GM18517 (cell line): ENCODE data around the gene RNF220.
A peak's percentile ranks its signal among the peaks of the same experiment; 100 is the strongest.

Source experiments
- ATAC-seq: cut with Tn5 transposase; IDR thresholded peaks from one replicate; pipeline ENCODE4 v1.9.1; 2021; ENCODE audit warnings: mild to moderate bottlenecking, moderate library complexity; ENCODE audit not compliant: unreplicated experiment

Gene RNF220

GRCh38 chr1:44631333-44631646 is 226.2 kb downstream of the RNF220 start:
- ATAC-seq = peak; percentile 24

DNA sequence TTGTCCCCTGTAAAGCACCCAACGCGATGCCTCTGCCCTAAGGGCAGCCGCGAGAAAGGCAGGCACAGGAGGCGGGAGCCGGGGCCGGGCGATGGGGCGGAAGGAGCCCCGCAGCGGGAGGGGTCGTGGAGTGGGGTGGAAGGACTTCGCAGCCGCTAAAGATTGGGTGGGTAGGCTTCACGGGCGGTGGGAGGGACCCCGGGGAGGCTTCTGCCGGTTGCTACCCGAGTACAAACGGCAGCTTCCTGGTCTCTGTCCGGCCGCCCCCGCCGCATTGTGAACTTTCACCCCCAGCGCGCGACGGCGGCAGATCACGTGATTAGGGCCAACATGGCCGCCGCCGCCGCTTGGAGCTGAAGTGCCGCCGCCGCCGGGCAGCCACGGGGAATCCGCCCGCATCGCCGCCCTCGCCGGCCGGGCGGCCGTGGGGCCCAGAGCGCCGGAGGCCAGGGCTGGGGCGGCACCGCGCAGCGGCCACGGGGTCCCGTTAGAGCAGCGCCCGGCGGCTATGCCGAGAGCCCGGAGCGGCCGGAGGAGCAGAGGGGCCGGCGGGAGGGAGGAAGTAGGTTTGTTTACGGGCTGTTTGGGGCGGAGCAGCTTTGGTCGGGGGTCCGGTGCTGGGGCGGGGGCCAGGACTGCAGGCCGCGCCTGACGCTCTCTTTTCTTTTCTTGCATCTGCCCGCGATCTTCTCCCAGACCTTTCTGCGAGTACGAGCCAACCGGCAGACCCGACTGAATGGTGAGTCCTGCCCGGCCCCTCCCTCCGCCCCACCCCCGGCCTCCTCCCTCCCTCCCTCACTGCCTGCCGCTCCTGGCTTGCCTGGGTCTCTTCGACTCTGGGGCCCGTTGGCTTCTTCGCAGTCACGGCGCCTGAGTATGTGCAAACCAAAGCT is 226.8 kb downstream of the RNF220 start:
- peak; percentile 59 for ATAC-seq

DNA sequence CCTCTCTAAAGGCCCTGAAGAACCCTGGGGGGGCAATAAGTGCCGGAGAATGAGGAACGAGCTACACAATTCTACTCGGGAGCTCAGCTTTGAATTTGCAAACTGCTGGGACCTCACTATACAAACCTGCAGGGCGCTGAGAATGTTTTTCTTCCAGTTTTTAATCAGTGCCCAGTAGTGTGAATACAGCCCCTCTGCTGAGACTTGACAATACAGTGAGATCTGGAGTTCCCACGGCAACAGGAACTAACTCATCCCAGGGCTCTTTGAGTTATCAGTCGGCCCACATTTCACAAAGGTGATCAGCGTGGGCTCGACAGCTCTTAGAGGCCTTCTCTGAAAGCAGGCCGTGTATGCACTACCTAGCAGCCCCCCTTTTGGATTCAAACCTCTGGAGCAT is 227.5 kb downstream of the RNF220 start:
- no peak for ATAC-seq

DNA sequence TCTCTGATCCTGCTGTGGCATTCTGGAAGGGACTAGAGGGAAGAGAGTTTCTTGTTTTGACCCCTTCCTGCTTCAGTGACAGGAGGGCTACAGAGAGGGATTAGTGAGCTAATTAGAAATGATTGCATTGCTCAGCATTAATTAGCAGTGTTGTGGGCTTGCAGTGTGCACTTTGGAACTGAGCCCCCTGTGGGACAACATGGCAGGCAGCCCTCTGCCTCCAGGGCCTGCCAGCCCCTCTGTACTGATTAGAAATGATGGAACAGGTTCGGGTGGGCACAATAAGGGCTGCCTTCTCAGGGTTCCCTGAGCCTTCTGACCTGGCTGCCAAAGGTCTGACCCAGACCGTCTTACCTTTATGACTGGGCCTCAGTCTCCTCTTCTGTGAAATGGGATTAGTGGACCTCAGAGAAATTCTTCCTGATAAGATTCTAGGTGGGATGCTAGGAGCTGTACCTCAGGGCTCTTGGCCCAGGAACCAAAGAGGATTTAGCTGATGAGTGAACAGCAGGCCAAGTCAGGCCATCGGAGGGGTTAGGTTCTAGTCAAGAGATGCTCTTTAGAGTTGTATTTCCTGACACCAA is 229.6 kb downstream of the RNF220 start:
- ATAC-seq = no peak

DNA sequence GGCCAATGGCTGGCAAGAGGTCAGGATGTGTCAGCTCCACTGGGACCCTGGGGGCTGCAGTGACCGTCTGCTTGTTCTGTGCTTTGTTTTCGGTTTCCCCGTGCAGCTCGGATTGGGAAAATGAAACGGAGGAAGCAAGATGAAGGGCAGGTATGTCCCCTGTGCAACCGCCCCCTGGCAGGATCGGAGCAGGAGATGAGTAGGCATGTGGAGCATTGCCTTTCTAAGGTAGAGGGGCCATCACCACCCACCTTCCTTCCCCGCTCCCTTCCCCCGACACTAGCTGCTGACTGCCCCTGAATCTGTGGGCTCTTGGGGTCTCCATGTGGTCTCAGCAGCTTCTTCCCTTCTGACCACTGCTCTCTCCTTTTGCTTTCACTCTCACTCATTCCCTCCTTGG is 230.4 kb downstream of the RNF220 start:
- no peak for ATAC-seq

- ATAC-seq = no peak
Measured at GRCh38 chr1:44636083-44636687, 231.1 kb downstream of the RNF220 start.

- ATAC-seq = no peak
Measured at GRCh38 chr1:44636688-44637598, 231.9 kb downstream of the RNF220 start.

GRCh38 chr1:44637702-44638411 is 232.8 kb downstream of the RNF220 start:
- no peak for ATAC-seq

- no peak for ATAC-seq
Measured at GRCh38 chr1:44640200-44640853, 235.3 kb downstream of the RNF220 start.

DNA sequence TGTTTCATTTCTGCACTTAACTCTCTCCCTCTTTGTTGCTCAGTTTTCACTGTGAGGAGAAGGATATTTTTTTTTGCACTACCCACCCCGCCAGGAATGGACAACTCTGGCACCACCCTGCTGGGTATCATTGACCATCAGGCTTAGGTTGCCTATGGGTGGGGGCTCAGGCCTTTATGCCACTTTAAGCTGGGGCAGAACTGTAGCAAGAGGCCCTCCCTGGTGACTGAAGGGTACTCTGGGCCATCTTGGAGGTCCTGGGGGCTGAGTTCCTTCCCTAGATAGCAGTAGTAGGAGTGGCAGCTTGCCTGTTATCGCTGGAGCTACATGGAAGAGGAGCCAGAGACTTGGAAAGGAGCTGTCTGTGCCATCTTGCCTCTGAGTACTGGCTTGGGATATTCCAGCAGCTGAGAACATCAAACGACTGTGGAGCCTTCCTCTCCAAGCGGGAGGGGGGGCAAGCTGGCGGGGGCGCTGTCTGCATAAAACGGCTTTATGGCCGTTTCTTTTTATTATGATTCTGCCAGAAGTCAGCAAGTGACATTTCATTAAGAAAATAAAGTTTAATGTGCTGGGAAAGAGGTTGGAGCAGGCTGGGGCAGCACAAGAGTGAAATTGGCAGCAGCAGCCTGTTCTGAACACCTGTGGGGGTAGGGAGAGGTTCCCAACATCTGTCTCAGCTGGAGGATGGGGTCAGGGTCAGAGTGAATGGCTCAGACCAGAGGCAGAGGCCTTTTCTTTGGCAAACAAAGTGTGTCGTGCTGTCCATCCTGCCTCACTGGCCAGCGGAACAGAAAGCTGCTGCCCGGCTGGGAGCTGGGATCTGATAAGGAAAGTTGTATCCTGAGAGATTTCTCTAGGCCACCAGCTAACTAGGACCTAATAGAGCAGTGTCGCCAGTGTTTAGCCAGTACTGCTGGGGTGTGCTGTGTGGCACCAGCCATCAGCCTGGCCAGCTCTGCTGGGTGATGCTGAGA is 236.4 kb downstream of the RNF220 start:
- no peak for ATAC-seq

- no peak for ATAC-seq
Measured at GRCh38 chr1:44642255-44642654, 237.2 kb downstream of the RNF220 start.

- no peak for ATAC-seq
Measured at GRCh38 chr1:44642925-44643324, 237.9 kb downstream of the RNF220 start.

DNA sequence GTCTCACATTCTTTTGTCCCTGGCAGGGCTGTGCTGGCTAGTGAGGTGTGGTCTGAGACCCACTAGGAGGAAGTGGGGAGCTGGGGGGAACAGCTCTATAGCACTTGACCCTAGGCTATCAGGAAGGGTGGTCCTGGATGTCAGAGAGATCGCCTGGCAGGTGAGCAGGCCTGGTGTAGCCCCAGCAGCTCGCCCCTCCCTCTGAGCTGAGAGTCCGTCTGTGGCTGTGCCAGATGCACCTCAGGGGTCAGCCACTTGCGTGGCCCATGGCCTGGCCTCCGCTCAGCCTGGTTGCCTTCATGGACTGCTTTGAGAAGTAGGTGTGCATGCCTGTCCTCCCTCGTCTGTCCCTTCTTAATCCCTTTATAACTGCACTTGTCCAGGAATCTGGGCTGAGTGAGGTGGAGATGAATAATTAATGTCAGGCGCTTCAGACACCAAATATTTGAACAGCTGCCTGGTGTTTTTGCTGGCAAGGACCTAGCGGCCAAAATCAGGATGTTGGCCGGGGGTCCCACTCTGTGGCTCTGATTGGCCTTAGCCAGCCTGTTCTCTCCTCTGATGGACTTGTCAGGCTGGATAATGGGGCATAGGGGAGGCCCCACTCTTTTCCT is 238.8 kb downstream of the RNF220 start:
- no peak for ATAC-seq

- no peak for ATAC-seq
Measured at GRCh38 chr1:44644806-44645205, 239.8 kb downstream of the RNF220 start.

DNA sequence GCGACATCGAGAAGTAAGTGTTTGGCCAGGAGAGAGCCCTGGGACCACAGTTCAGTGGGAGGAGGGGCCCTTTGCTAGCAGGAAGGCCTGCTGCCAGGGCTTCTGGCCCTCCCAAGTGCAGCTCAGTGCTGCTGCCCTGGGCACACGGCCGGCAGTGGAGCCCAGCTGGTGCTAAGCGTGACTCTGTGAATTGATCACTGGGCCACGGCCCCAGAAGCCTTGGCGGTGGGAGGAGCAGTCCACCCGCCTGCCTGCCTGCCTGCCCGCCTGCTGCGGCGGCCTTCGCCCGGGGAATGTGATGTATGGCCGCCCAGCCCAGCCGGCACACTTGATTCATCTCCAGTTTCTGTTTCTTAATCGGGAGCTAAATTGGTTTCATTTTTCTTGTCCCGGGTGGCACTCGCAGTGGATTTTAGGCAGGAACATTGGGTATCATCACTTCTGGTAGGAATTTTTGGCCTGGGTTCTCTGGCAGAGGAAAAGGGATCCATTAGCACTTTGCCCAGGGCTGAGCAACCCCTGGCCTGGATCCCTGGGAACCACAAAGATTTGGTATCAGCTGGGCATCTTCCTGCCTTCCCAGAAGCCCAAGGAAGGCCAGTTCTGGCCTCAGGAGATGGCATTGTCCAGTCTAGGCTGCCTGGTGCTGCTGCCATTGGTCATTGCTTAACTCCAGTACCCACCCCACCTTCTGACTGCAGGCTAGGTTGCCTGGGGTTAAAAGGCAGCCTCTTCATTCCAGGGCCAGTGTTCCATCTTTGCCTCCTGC is 240.6 kb downstream of the RNF220 start:
- no peak for ATAC-seq

DNA sequence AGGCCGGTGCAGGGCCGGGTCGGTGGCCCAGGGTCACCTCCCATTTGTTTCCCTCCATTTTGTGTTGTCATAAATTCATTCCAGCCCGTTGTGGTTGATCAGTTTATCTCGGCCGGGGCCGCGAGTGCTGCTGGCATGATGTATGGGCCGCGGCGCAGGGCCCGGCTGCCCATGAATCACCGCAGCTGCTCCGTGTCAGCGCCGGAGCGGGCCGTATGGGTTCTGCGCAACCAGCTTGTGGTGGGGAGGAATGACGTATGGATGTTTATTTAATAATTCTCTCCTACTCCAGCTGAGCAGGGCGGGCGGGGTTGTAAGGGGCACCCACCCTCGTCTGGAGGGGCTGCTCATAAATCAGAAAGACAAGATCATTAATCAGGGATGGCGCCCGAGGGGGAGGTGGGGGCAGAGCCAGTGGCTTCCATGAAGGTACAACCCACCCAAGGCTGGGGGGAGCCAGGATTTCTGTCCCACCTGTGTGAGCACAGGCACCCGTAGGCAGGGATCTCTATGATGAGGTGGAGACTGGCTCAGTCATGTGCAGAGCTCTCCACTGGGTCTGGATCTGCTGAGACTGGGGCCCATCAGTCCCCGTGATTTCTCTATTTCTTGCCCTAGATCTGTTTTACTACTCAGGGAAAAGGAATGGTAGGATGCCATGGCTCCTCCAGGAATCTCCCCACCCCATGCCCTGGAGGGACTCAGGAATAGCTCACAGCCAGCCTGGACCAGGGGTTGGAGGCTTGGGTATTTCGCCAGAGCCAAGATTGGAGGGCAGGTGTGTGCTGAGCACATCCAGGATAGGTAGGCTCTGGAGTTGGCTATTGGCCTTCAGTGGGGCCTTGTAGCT is 241.4 kb downstream of the RNF220 start:
- no peak for ATAC-seq

- no peak for ATAC-seq
Measured at GRCh38 chr1:44647896-44648295, 242.8 kb downstream of the RNF220 start.
